SK-N-SH (cell line): ENCODE measurements around the gene CPNE4. TPM values are rescaled to one million over a fixed set of nuclear protein-coding genes. Genes with fewer than 3 reads are reported as not detected.

Experiments
- CTCF ChIA-PET: fragments of 300-600, 350-600 bp; formaldehyde crosslinking; extraction: SDS; loops from one replicate; lab custom pipeline; 2021; lab: Yijun Ruan, JAX
- POLR2A ChIA-PET: fragments of 350-600 bp; sonication (Branson Sonifier 250); formaldehyde crosslinking; extraction: SDS; loops from one replicate; lab custom pipeline; 2020; ENCODE audit warnings: antibody characterized with exemption, inconsistent platforms; lab: Yijun Ruan, JAX
- DNase-seq: peaks from one replicate; pipeline ENCODE4 v3.0.0; 2012
- H2AFZ ChIP-seq: fragments of 200-600 bp; sonication (generic); 2 replicates; pipeline ENCODE4 v1.8.1; 2016; ENCODE audit warnings: antibody characterized with exemption, mild to moderate bottlenecking, low read depth
- H3F3A ChIP-seq: fragments of 200-600 bp; sonication (generic); replicated peaks from 2 replicates; pipeline ENCODE3; 2016; ENCODE audit warnings: antibody characterized with exemption, mild to moderate bottlenecking; ENCODE audit not compliant: insufficient read depth
- H3K27ac ChIP-seq, 2 experiments: fragments of 200-500 bp in 1 of 2; fragments of 200-600 bp in 1 of 2; sonication (Bioruptor generic) in 1 of 2; sonication (generic), shearing (Covaris generic) in 1 of 2; 2 replicates each; pipeline versions ENCODE4 v1.5.1 to v1.6.1; 2014 to 2016; ENCODE audit warnings: low read depth in 2 of 2, inconsistent platforms in 1 of 2, low read length in 1 of 2, mild to moderate bottlenecking in 1 of 2, mixed read lengths in 1 of 2
- H3K27me3 ChIP-seq: fragments of 200-600 bp; sonication (generic), shearing (Covaris generic); 2 replicates; pipeline ENCODE4 v1.6.1; 2016; ENCODE audit warnings: mixed run types; ENCODE audit not compliant: insufficient read depth
- H3K36me3 ChIP-seq, 2 experiments: fragments of 200-500 bp in 1 of 2; fragments of 200-600 bp in 1 of 2; sonication (Bioruptor generic) in 1 of 2; sonication (generic) in 1 of 2; replicated peaks in 1 of 2; 2 replicates each; pipeline versions ENCODE3 to v1.5.1; 2014 to 2016; ENCODE audit warnings: low read length in 1 of 2, mild to moderate bottlenecking in 1 of 2; ENCODE audit not compliant: insufficient read depth in 2 of 2, control insufficient read depth in 1 of 2
- H3K4me1 ChIP-seq, 2 experiments: fragments of 200-500 bp in 1 of 2; fragments of 200-600 bp in 1 of 2; sonication (Bioruptor generic) in 1 of 2; sonication (generic), shearing (Covaris generic) in 1 of 2; 2 replicates each; pipeline versions ENCODE4 v1.5.1 to v1.6.1; 2014 to 2016; ENCODE audit warnings: low read depth in 1 of 2, low read length in 1 of 2, mixed run types in 1 of 2; ENCODE audit not compliant: insufficient read depth in 2 of 2, control insufficient read depth in 1 of 2
- H3K4me2 ChIP-seq: fragments of 200-600 bp; sonication (generic), shearing (Covaris generic); 2 replicates; pipeline ENCODE4 v1.6.1; 2017; ENCODE audit warnings: mixed run types
- H3K4me3 ChIP-seq, 2 experiments: fragments of 200-500 bp in 1 of 2; fragments of 200-600 bp in 1 of 2; sonication (Bioruptor generic) in 1 of 2; sonication (generic), shearing (Covaris generic) in 1 of 2; 2 replicates each; pipeline versions ENCODE4 v1.5.1 to v1.8.1; 2014 to 2016; ENCODE audit warnings: low read depth in 2 of 2, inconsistent platforms in 1 of 2, low read length in 1 of 2, mild to moderate bottlenecking in 1 of 2, mixed read lengths in 1 of 2, moderate library complexity in 1 of 2
- H3K79me2 ChIP-seq: fragments of 200-600 bp; sonication (generic); 2 replicates; pipeline ENCODE4 v1.8.1; 2017; ENCODE audit warnings: mild to moderate bottlenecking; ENCODE audit not compliant: insufficient read depth
- H3K9ac ChIP-seq: fragments of 200-600 bp; sonication (generic); 2 replicates; pipeline ENCODE4 v1.6.1; 2017; ENCODE audit warnings: mixed run types
- H3K9me2 ChIP-seq: fragments of 200-600 bp; sonication (generic); 2 replicates; pipeline ENCODE4 v1.6.1; 2017; ENCODE audit warnings: mixed run types
- H3K9me3 ChIP-seq: fragments of 200-600 bp; sonication (generic); 2 replicates; pipeline ENCODE4 v1.6.1; 2017; ENCODE audit warnings: mixed run types, mild to moderate bottlenecking, moderate library complexity
- H4K20me1 ChIP-seq: fragments of 200-600 bp; sonication (generic); 2 replicates; pipeline ENCODE4 v1.6.1; 2017; ENCODE audit warnings: mild to moderate bottlenecking, mixed run types; ENCODE audit not compliant: insufficient read depth
- CHD2 ChIP-seq: fragments of 150-350 bp; IDR thresholded peaks from 2 replicates; pipeline ENCODE4 v1.6.1; 2018; ENCODE audit warnings: low read length; ENCODE audit not compliant: partially characterized antibody
- ELF1 ChIP-seq: IDR thresholded peaks from 2 replicates; pipeline ENCODE4 v1.4.0; 2012
- EP300 ChIP-seq, 2 experiments: IDR thresholded peaks; 2 replicates each; pipeline versions ENCODE4 v1.4.0 to v1.6.1; 2012; ENCODE audit warnings: borderline replicate concordance in 1 of 2, low read depth in 1 of 2, low read length in 1 of 2
- EZH2phosphoT487 ChIP-seq: fragments of 200-600 bp; sonication (generic); IDR thresholded peaks from 2 replicates; pipeline ENCODE4 v1.6.1; 2017; ENCODE audit warnings: low read depth, mixed run types, mild to moderate bottlenecking, antibody characterized with exemption, moderate library complexity, borderline replicate concordance
- GABPA ChIP-seq: IDR thresholded peaks from 2 replicates; pipeline ENCODE4 v1.4.0; 2012; ENCODE audit warnings: low read depth, mild to moderate bottlenecking
- GATA2 ChIP-seq: sonication (generic); formaldehyde crosslinking; IDR thresholded peaks from 2 replicates; pipeline ENCODE4 v1.5.0; 2020; ENCODE audit warnings: mild to moderate bottlenecking, missing genetic modification reagents
- RCOR1 ChIP-seq: fragments of 150-350 bp; IDR thresholded peaks from 2 replicates; pipeline ENCODE4 v1.6.1; 2017; ENCODE audit warnings: antibody characterized with exemption, low read length
- SIN3A ChIP-seq: IDR thresholded peaks from 2 replicates; pipeline ENCODE4 v1.6.1; 2012; ENCODE audit warnings: low read depth, mild to moderate bottlenecking, low read length, moderate library complexity, borderline replicate concordance
- TCF12 ChIP-seq: IDR thresholded peaks from 2 replicates; pipeline ENCODE4 v1.4.0; 2012
- WGBS: methylation state at CpG from one replicate; pipeline ENCODE4 v1.1.6; 2017; ENCODE audit warnings: low lambda C conversion rate; 5-methylcytosine and 5-hydroxymethylcytosine counted together
- polyA plus RNA-seq, 3 experiments: library from polyadenylated mRNA; depleted of rRNA; stranded (reverse); fragments of >200 nt; gene quantifications; 2 replicates each; pipeline ENCODE4 v1.2.3, GENCODE V29; 2012
- TF ChIP-seq, protein P1 (sequence below): IDR thresholded peaks from 2 replicates; pipeline ENCODE4 v1.6.1; 2012; ENCODE audit warnings: mild to moderate bottlenecking, low read depth, low read length, moderate library complexity
- TF ChIP-seq, protein P2 (sequence below): fragments of 150-350 bp; IDR thresholded peaks from 2 replicates; pipeline ENCODE4 v1.6.1; 2017; ENCODE audit warnings: antibody characterized with exemption, low read length, low read depth, borderline replicate concordance
- TF ChIP-seq, protein P3 (sequence below): fragments of 150-350 bp; IDR thresholded peaks from 2 replicates; pipeline ENCODE4 v1.6.1; 2016; ENCODE audit warnings: mild to moderate bottlenecking, low read depth, low read length

Gene CPNE4
- polyA plus RNA-seq, 1 of the 3 experiments (the other 2 are of a cell fraction) = not detected

- TF ChIP-seq, protein P1, sequence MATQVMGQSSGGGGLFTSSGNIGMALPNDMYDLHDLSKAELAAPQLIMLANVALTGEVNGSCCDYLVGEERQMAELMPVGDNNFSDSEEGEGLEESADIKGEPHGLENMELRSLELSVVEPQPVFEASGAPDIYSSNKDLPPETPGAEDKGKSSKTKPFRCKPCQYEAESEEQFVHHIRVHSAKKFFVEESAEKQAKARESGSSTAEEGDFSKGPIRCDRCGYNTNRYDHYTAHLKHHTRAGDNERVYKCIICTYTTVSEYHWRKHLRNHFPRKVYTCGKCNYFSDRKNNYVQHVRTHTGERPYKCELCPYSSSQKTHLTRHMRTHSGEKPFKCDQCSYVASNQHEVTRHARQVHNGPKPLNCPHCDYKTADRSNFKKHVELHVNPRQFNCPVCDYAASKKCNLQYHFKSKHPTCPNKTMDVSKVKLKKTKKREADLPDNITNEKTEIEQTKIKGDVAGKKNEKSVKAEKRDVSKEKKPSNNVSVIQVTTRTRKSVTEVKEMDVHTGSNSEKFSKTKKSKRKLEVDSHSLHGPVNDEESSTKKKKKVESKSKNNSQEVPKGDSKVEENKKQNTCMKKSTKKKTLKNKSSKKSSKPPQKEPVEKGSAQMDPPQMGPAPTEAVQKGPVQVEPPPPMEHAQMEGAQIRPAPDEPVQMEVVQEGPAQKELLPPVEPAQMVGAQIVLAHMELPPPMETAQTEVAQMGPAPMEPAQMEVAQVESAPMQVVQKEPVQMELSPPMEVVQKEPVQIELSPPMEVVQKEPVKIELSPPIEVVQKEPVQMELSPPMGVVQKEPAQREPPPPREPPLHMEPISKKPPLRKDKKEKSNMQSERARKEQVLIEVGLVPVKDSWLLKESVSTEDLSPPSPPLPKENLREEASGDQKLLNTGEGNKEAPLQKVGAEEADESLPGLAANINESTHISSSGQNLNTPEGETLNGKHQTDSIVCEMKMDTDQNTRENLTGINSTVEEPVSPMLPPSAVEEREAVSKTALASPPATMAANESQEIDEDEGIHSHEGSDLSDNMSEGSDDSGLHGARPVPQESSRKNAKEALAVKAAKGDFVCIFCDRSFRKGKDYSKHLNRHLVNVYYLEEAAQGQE = no peak
- TF ChIP-seq, protein P2, sequence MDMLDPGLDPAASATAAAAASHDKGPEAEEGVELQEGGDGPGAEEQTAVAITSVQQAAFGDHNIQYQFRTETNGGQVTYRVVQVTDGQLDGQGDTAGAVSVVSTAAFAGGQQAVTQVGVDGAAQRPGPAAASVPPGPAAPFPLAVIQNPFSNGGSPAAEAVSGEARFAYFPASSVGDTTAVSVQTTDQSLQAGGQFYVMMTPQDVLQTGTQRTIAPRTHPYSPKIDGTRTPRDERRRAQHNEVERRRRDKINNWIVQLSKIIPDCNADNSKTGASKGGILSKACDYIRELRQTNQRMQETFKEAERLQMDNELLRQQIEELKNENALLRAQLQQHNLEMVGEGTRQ = no peak
- TF ChIP-seq GABPA = no peak
- TF ChIP-seq, protein P3, sequence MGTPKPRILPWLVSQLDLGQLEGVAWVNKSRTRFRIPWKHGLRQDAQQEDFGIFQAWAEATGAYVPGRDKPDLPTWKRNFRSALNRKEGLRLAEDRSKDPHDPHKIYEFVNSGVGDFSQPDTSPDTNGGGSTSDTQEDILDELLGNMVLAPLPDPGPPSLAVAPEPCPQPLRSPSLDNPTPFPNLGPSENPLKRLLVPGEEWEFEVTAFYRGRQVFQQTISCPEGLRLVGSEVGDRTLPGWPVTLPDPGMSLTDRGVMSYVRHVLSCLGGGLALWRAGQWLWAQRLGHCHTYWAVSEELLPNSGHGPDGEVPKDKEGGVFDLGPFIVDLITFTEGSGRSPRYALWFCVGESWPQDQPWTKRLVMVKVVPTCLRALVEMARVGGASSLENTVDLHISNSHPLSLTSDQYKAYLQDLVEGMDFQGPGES = no peak
- TF ChIP-seq EZH2phosphoT487 = no peak
- TF ChIP-seq SIN3A = no peak
Observed at GRCh38 chr3:131540143-131540542, 494.7 kb downstream of the CPNE4 start (continued).

DNA sequence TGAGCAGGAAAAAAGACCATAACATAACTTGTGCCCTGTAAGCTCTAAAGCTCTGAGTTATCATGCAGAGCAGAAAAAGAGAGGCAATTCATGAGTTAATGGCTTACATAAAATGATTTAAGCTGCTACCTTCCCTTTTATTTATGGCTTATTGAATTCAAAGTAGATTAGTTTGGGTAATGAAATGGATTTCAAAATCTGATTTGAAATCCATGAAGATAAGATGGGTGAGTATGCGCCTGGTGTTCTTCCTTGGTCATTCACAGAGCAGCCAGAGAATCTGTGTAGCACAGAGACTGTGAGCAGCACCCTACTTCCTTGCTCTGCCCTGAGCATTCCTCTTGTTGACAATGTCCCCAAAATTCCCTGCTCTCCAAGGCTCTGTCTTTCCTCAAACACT lies 495.8 kb downstream of the CPNE4 start:
- peak; percentile 33 for TF ChIP-seq CHD2
- TF ChIP-seq GATA2 = peak; percentile 69; the same call in 1 of the 2 replicates
- TF ChIP-seq RCOR1 = peak; percentile 66; the same call in 1 of the 2 replicates
- no peak for TF ChIP-seq ELF1
- TF ChIP-seq TCF12 = no peak
- peak in 1 of 2 experiments; percentile 51; a peak in 1 of 4 replicates for TF ChIP-seq EP300 (IDR thresholded peaks at IDR 0.05; ENCODE audit: borderline replicate concordance in 1 of 2, low read depth in 1 of 2, low read length in 1 of 2)
- no peak for TF ChIP-seq GABPA
- no peaks in the 10 kb centered on the region for H4K20me1 ChIP-seq
- no peaks in the 10 kb centered on the region for H3K9me3 ChIP-seq
- no peaks in the 10 kb centered on the region for H3K79me2 ChIP-seq
- no peaks in the 10 kb centered on the region for H3K36me3 ChIP-seq
- POLR2A ChIA-PET = no interaction called here
- 65% methylated on average over 1 of the region's 1 CpG for WGBS
- no peak overlapping the region for H3K4me2 ChIP-seq
- no peaks in the 10 kb centered on the region for H3F3A ChIP-seq
- CTCF ChIA-PET = interaction anchor here (1.2 to 1.4 kb wide), 3 partner anchors 9 to 499 kb away, joined by 3 read pairs; no protein-coding TSS in a partner anchor
- no peak overlapping the region for H2AFZ ChIP-seq
- DNase-seq = no peak
- H3K9me2 ChIP-seq = no peaks in the 10 kb centered on the region
- H3K4me3 ChIP-seq = no peak overlapping the region
- H3K4me1 ChIP-seq = peaks cover 0 to 5% of the 10 kb centered on the region in 2 experiments; a peak in 2 of 4 replicates
- H3K9ac ChIP-seq = no peak overlapping the region
- H3K27me3 ChIP-seq = no peaks in the 10 kb centered on the region
- no peak overlapping the region for H3K27ac ChIP-seq
